H1 (cell line): ENCODE results near the gene CKAP5. TPM values are rescaled to one million over a fixed set of nuclear protein-coding genes. Genes with fewer than 3 reads are reported as not detected.

ENCODE experiments used
- CTCF ChIA-PET: fragments of 300-600 bp; sonication (Branson Sonifier 250); formaldehyde crosslinking; loops from one replicate; lab custom pipeline; 2021; ENCODE audit not compliant: partially characterized antibody; lab: Charles Lee
- POLR2A ChIA-PET: fragments of 300-600 bp; sonication (Branson Sonifier 250); formaldehyde crosslinking; loops from one replicate; lab custom pipeline; 2021; ENCODE audit warnings: inconsistent platforms; ENCODE audit not compliant: partially characterized antibody; lab: Charles Lee
- DNase-seq, 2 experiments: peaks; one replicate each; pipeline versions ENCODE4 v3.0.0 to v3.0.0-alpha.2; 2010 to 2022; ENCODE audit warnings: low spot score in 2 of 2, low read depth in 1 of 2, mixed read lengths in 1 of 2
- FAIRE-seq: peaks from 2 replicates; lab custom pipeline; 2011; peaks lifted over from hg19 to GRCh38; lab: Jason Lieb, UNC
- H2AFZ ChIP-seq: 2 replicates; pipeline ENCODE4 v1.8.1; 2012; ENCODE audit warnings: low read length, inconsistent platforms
- H2AK5ac ChIP-seq: 2 replicates; pipeline ENCODE4 v1.6.1; 2013; ENCODE audit warnings: low read depth, low read length
- H2BK120ac ChIP-seq: replicated peaks from 2 replicates; pipeline ENCODE3; 2013; ENCODE audit warnings: low read depth, low read length, inconsistent platforms
- H2BK12ac ChIP-seq: 2 replicates; pipeline ENCODE4 v1.6.1; 2013; ENCODE audit warnings: low read depth, low read length
- H2BK15ac ChIP-seq: 2 replicates; pipeline ENCODE4 v1.6.1; 2013; ENCODE audit warnings: low read length
- H2BK20ac ChIP-seq: 2 replicates; pipeline ENCODE4 v1.6.1; 2013; ENCODE audit warnings: low read length
- H2BK5ac ChIP-seq: 2 replicates; pipeline ENCODE4 v1.6.1; 2013; ENCODE audit warnings: low read depth, low read length
- H3K14ac ChIP-seq: 2 replicates; pipeline ENCODE4 v1.6.1; 2013; ENCODE audit warnings: inconsistent platforms; ENCODE audit not compliant: insufficient read length
- H3K18ac ChIP-seq: 2 replicates; pipeline ENCODE4 v1.6.1; 2013; ENCODE audit warnings: low read length; ENCODE audit errors: extremely low read depth
- H3K23ac ChIP-seq: 2 replicates; pipeline ENCODE4 v1.6.1; 2013; ENCODE audit warnings: inconsistent platforms; ENCODE audit not compliant: insufficient read length
- H3K23me2 ChIP-seq: 2 replicates; pipeline ENCODE4 v1.6.1; 2013; ENCODE audit warnings: low read depth, low read length
- H3K27ac ChIP-seq: 2 replicates; pipeline ENCODE4 v1.6.1; 2011; ENCODE audit warnings: low read depth, low read length, inconsistent platforms
- H3K27me3 ChIP-seq, 4 experiments: replicated peaks in 1 of 4; 1 replicate in 1 of 4; 2 replicates in 3 of 4; pipeline versions ENCODE4 v1.6.1 to v1.8.1; 2011 to 2013; ENCODE audit warnings: low read length in 3 of 4, mild to moderate bottlenecking in 3 of 4, inconsistent platforms in 2 of 4, mixed read lengths in 2 of 4, moderate library complexity in 1 of 4; ENCODE audit not compliant: control insufficient read depth in 3 of 4, insufficient read depth in 3 of 4; ENCODE audit errors: extremely low read depth in 1 of 4
- H3K36me3 ChIP-seq, 4 experiments: 2 replicates each; pipeline versions ENCODE4 v1.6.1 to v1.8.1; 2011 to 2013; ENCODE audit warnings: mild to moderate bottlenecking in 4 of 4, low read length in 3 of 4, moderate library complexity in 2 of 4, control low read depth in 1 of 4, inconsistent platforms in 1 of 4; ENCODE audit not compliant: insufficient read depth in 4 of 4, control insufficient read depth in 2 of 4
- H3K4ac ChIP-seq: replicated peaks from 2 replicates; pipeline ENCODE3; 2013; ENCODE audit warnings: low read length, low read depth, mixed read lengths, inconsistent platforms; ENCODE audit not compliant: insufficient read length
- H3K4me1 ChIP-seq, 4 experiments: replicated peaks in 1 of 4; 1 replicate in 1 of 4; 2 replicates in 3 of 4; pipeline versions ENCODE4 v1.6.1 to v1.8.1; 2011 to 2013; ENCODE audit warnings: low read length in 3 of 4, inconsistent platforms in 2 of 4, mixed read lengths in 1 of 4; ENCODE audit not compliant: insufficient read depth in 4 of 4, control insufficient read depth in 3 of 4
- H3K4me2 ChIP-seq, 2 experiments: 2 replicates each; pipeline versions ENCODE4 v1.6.1 to v1.8.1; 2011 to 2013; ENCODE audit warnings: low read depth in 2 of 2, low read length in 2 of 2, control low read depth in 1 of 2, inconsistent platforms in 1 of 2, mild to moderate bottlenecking in 1 of 2; ENCODE audit not compliant: insufficient read depth in 1 of 2
- H3K4me3 ChIP-seq, 4 experiments: fragments of 200-600, 300-600 bp in 1 of 4; sonication (generic), shearing (Covaris generic), sonication (Bioruptor Twin) in 1 of 4; 2 replicates each; pipeline versions ENCODE4 v1.5.1 to v1.8.1; 2011 to 2016; ENCODE audit warnings: low read length in 4 of 4, low read depth in 3 of 4, control low read depth in 2 of 4, inconsistent platforms in 2 of 4, mild to moderate bottlenecking in 2 of 4, mixed read lengths in 1 of 4, moderate library complexity in 1 of 4; ENCODE audit not compliant: insufficient read depth in 2 of 4; ENCODE audit errors: extremely low read depth in 1 of 4
- H3K56ac ChIP-seq: replicated peaks from 2 replicates; pipeline ENCODE3; 2013; ENCODE audit warnings: low read depth, mild to moderate bottlenecking, mixed read lengths, low read length, inconsistent platforms; ENCODE audit not compliant: insufficient read length
- H3K79me1 ChIP-seq: 2 replicates; pipeline ENCODE4 v1.6.1; 2013; ENCODE audit warnings: low read depth, low read length, control low read depth
- H3K79me2 ChIP-seq, 2 experiments: 2 replicates each; pipeline versions ENCODE4 v1.6.1 to v1.8.1; 2012 to 2013; ENCODE audit warnings: low read length in 2 of 2, mild to moderate bottlenecking in 2 of 2, inconsistent platforms in 1 of 2; ENCODE audit not compliant: insufficient read depth in 2 of 2, control insufficient read depth in 1 of 2
- H3K9ac ChIP-seq, 4 experiments: replicated peaks in 1 of 4; 1 replicate in 1 of 4; 2 replicates in 3 of 4; pipeline versions ENCODE4 v1.6.1 to v1.8.1; 2011 to 2013; ENCODE audit warnings: low read depth in 3 of 4, low read length in 3 of 4, control low read depth in 2 of 4, mild to moderate bottlenecking in 2 of 4, moderate library complexity in 2 of 4, inconsistent platforms in 1 of 4; ENCODE audit errors: extremely low read depth in 1 of 4
- H3K9me3 ChIP-seq, 2 experiments: 2 replicates each; pipeline versions ENCODE4 v1.6.1 to v1.8.1; 2012 to 2013; ENCODE audit warnings: mild to moderate bottlenecking in 2 of 2, moderate library complexity in 2 of 2, control low read depth in 1 of 2, inconsistent platforms in 1 of 2, low read depth in 1 of 2, low read length in 1 of 2, mixed read lengths in 1 of 2; ENCODE audit not compliant: insufficient read depth in 2 of 2
- H4K20me1 ChIP-seq, 2 experiments: replicated peaks in 1 of 2; 2 replicates each; pipeline versions ENCODE3 to v1.8.1; 2011 to 2013; ENCODE audit warnings: inconsistent platforms in 2 of 2, low read length in 2 of 2, mild to moderate bottlenecking in 1 of 2; ENCODE audit not compliant: insufficient read depth in 2 of 2, control insufficient read depth in 1 of 2
- H4K5ac ChIP-seq: 2 replicates; pipeline ENCODE4 v1.6.1; 2013; ENCODE audit warnings: low read length, low read depth, mixed read lengths, inconsistent platforms; ENCODE audit not compliant: insufficient read length
- H4K8ac ChIP-seq: 2 replicates; pipeline ENCODE4 v1.8.0; 2013; ENCODE audit warnings: mild to moderate bottlenecking, moderate library complexity, low read length, inconsistent platforms; ENCODE audit not compliant: insufficient read depth; ENCODE audit errors: extremely low read depth
- H4K91ac ChIP-seq: replicated peaks from 2 replicates; pipeline ENCODE3; 2013; ENCODE audit warnings: low read length, mixed read lengths, inconsistent platforms; ENCODE audit not compliant: insufficient read length
- ASH2L ChIP-seq: fragments of 200-600, 300-600 bp; sonication (generic); IDR thresholded peaks from one replicate; pipeline ENCODE4 v1.7.1; 2017; ENCODE audit warnings: low read length
- BCL11A ChIP-seq, 2 experiments: IDR thresholded peaks; one replicate each; pipeline ENCODE4 v1.6.1; 2011; ENCODE audit warnings: low read depth in 2 of 2, low read length in 2 of 2, mild to moderate bottlenecking in 2 of 2
- EGR1 ChIP-seq: IDR thresholded peaks from 2 replicates; pipeline ENCODE4 v1.6.1; 2011; ENCODE audit warnings: low read depth, low read length, borderline replicate concordance
- EP300 ChIP-seq, 2 experiments: IDR thresholded peaks; 1 replicate in 1 of 2; 2 replicates in 1 of 2; pipeline ENCODE4 v1.6.1; 2011 to 2012; ENCODE audit warnings: low read depth in 2 of 2, low read length in 2 of 2, mild to moderate bottlenecking in 2 of 2, borderline replicate concordance in 1 of 2, inconsistent platforms in 1 of 2, moderate library complexity in 1 of 2
- EZH2 ChIP-seq: fragments of 200-600 bp; sonication (generic); IDR thresholded peaks from 2 replicates; pipeline ENCODE4 v1.7.1; 2012; ENCODE audit warnings: low read depth, mild to moderate bottlenecking, moderate library complexity, low read length, inconsistent platforms; ENCODE audit not compliant: severe bottlenecking
- HDAC6 ChIP-seq: IDR thresholded peaks from one replicate; pipeline ENCODE4 v1.7.1; 2012; ENCODE audit warnings: low read depth, mild to moderate bottlenecking, inconsistent platforms, low read length, moderate library complexity
- JUN ChIP-seq: IDR thresholded peaks from 2 replicates; pipeline ENCODE4 v1.6.1; 2011; ENCODE audit warnings: low read depth, mild to moderate bottlenecking, improper control_type of control experiment, low read length
- JUND ChIP-seq: IDR thresholded peaks from 2 replicates; pipeline ENCODE4 v1.6.1; 2011; ENCODE audit warnings: mild to moderate bottlenecking, improper control_type of control experiment, low read length
- KDM1A ChIP-seq: fragments of 200-600, 300-600 bp; sonication (generic); IDR thresholded peaks from 2 replicates; pipeline ENCODE4 v1.7.1; 2016; ENCODE audit warnings: mild to moderate bottlenecking, low read length, borderline replicate concordance
- KDM5A ChIP-seq: fragments of 200-600 bp; IDR thresholded peaks from 2 replicates; pipeline ENCODE4 v1.7.1; 2012; ENCODE audit warnings: mild to moderate bottlenecking, low read length, inconsistent platforms, mixed read lengths
- RFX5 ChIP-seq: IDR thresholded peaks from 2 replicates; pipeline ENCODE4 v1.6.1; 2011; ENCODE audit warnings: low read depth, low read length, improper control_type of control experiment, borderline replicate concordance
- RXRA ChIP-seq: IDR thresholded peaks from 2 replicates; pipeline ENCODE4 v1.6.1; 2011; ENCODE audit warnings: low read depth, mild to moderate bottlenecking, low read length, moderate library complexity; ENCODE audit not compliant: insufficient read depth
- SP2 ChIP-seq: IDR thresholded peaks from 2 replicates; pipeline ENCODE4 v1.6.1; 2012; ENCODE audit warnings: mild to moderate bottlenecking, low read length, inconsistent platforms
- ZNF274 ChIP-seq: IDR thresholded peaks from 2 replicates; pipeline ENCODE4 v1.7.0; 2012; ENCODE audit warnings: low read length, borderline replicate concordance; ENCODE audit errors: extremely low read depth
- WGBS, 2 experiments: shearing (Covaris generic) in 1 of 2; methylation state at CpG; one replicate each; pipeline versions ENCODE4 v1.1.6 to v1.1.7; 2013 to 2015; ENCODE audit warnings: low lambda C conversion rate in 2 of 2, mixed read lengths in 2 of 2, inconsistent platforms in 1 of 2, low coverage in 1 of 2, missing lambda C conversion rate in 1 of 2; ENCODE audit not compliant: insufficient replicate concordance in 2 of 2, insufficient coverage in 1 of 2, insufficient read length in 1 of 2; ENCODE audit errors: extremely low coverage in 1 of 2, missing lambda C conversion rate in 1 of 2; 5-methylcytosine and 5-hydroxymethylcytosine counted together
- polyA plus RNA-seq, 7 experiments: library from polyadenylated mRNA; depleted of rRNA in 3 of 7; stranded (reverse) in 5 of 7; unstranded in 2 of 7; fragments of >200 nt in 5 of 7; fragments of 200-250 nt in 2 of 7; gene quantifications; 1 replicate in 5 of 7; 2 replicates in 1 of 7; 4 replicates in 1 of 7; pipeline versions ENCODE4 v1.2.1 to v1.2.3, GENCODE V29; 2011 to 2013; ENCODE audit warnings: missing spikeins in 2 of 7, mixed read lengths in 2 of 7
- total RNA-seq: library from RNA; stranded (reverse); fragmentation: NEBNext Ultra II Directional; extraction: Animal tissue kit (Norgen Biotek cat#: 25700); gene quantifications from 2 replicates; pipeline ENCODE4 v1.2.1, GENCODE V29; 2021
- TF ChIP-seq, protein P1 (sequence below): IDR thresholded peaks from 2 replicates; pipeline ENCODE4 v1.6.1; 2012; ENCODE audit warnings: inconsistent platforms

Gene CKAP5
- total and polyA plus RNA-seq, 2 of the 8 experiments (the other 6 are each of a cell fraction or from before 2014, with no cell fraction given): 64.8 to 185 TPM

GRCh38 chr11:46857666-46858065 lies 11.6 kb upstream of the CKAP5 start:
- H3K27me3 ChIP-seq: no peaks in the 10 kb centered on the region
- H2AK5ac ChIP-seq: no peak overlapping the region
- no peak overlapping the region for H2BK15ac ChIP-seq
- no peak overlapping the region for H2BK5ac ChIP-seq
- H3K4me3 ChIP-seq: no peak overlapping the region
- no peaks in the 10 kb centered on the region for H3K4me1 ChIP-seq
- H2BK120ac ChIP-seq: no peak overlapping the region
- ChIA-PET CTCF (no interaction called here), POLR2A (interaction anchor here (1.2 kb wide), 1 partner anchor 142 kb away, joined by 3 read pairs; no protein-coding TSS in a partner anchor)
- no peak for DNase-seq
- H3K79me2 ChIP-seq: no peaks in the 10 kb centered on the region
- no peak overlapping the region for H3K4ac ChIP-seq
- no peak overlapping the region for H4K5ac ChIP-seq
- FAIRE-seq: no peak
- no peaks in the 10 kb centered on the region for H3K23me2 ChIP-seq
- no peak overlapping the region for H3K14ac ChIP-seq
- H4K8ac ChIP-seq: no peak overlapping the region
- no peaks in the 10 kb centered on the region for H3K79me1 ChIP-seq
- H3K56ac ChIP-seq: no peak overlapping the region
- H3K23ac ChIP-seq: no peak overlapping the region
- H3K36me3 ChIP-seq: peaks cover 0 to 25% (median 10%) of the 10 kb centered on the region in 4 experiments; a peak in 6 of 8 replicates
- H2AFZ ChIP-seq: no peak overlapping the region
- no peak overlapping the region for H3K27ac ChIP-seq
- no peak overlapping the region for H2BK12ac ChIP-seq
- 91% methylated on average over 4 of the region's 4 CpGs; no CpG with 5 or more reads in 1 of the 2 experiments for WGBS, 2 experiments
- no peak overlapping the region for H3K4me2 ChIP-seq
- no peak overlapping the region for H2BK20ac ChIP-seq
- no peaks in the 10 kb centered on the region for H3K9me3 ChIP-seq
- no peak overlapping the region for H4K91ac ChIP-seq
- H3K18ac ChIP-seq: no peak overlapping the region
- peaks cover 0 to 2% of the 10 kb centered on the region in 2 experiments for H4K20me1 ChIP-seq
- no peak overlapping the region for H3K9ac ChIP-seq
- no peak for TF ChIP-seq HDAC6
- TF ChIP-seq JUND: no peak
- no peak for TF ChIP-seq RFX5
- TF ChIP-seq KDM5A: no peak
- TF ChIP-seq JUN: no peak
- TF ChIP-seq EGR1: no peak
- no peak for TF ChIP-seq KDM1A
- TF ChIP-seq ASH2L: no peak
- TF ChIP-seq EZH2: no peak
- no peak for TF ChIP-seq EP300 (IDR thresholded peaks at IDR 0.05; ENCODE audit: borderline replicate concordance in 1 of 2, low read depth in 2 of 2, low read length in 2 of 2)
- no peak for TF ChIP-seq BCL11A (IDR thresholded peaks at IDR 0.05; ENCODE audit: low read depth in 2 of 2, low read length in 2 of 2)
- TF ChIP-seq RXRA: no peak
- no peak for TF ChIP-seq SP2
- TF ChIP-seq, protein P1, sequence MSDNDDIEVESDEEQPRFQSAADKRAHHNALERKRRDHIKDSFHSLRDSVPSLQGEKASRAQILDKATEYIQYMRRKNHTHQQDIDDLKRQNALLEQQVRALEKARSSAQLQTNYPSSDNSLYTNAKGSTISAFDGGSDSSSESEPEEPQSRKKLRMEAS: no peak
- TF ChIP-seq ZNF274: no peak
